Karpas-422 (cell line): ENCODE results near the gene FRZB. TPM values are rescaled to one million over a fixed set of nuclear protein-coding genes. Genes with fewer than 3 reads are reported as not detected.

Experiments
- DNase-seq: peaks from one replicate; pipeline ENCODE4 v3.0.0-alpha.2; 2015
- H2AFZ ChIP-seq: fragments of 200-600 bp; sonication (generic); 2 replicates; pipeline ENCODE4 v1.6.1; 2014; ENCODE audit warnings: antibody characterized with exemption, low read length, mixed read lengths
- H3K27ac ChIP-seq: fragments of 200-600 bp; sonication (generic); 2 replicates; pipeline ENCODE4 v1.5.1; 2014; ENCODE audit warnings: mild to moderate bottlenecking, low read length, moderate library complexity
- H3K27me3 ChIP-seq: fragments of 200-600 bp; sonication (generic); 2 replicates; pipeline ENCODE4 v1.6.1; 2014; ENCODE audit warnings: low read length, mixed read lengths
- H3K36me3 ChIP-seq: fragments of 200-600 bp; sonication (generic); 2 replicates; pipeline ENCODE4 v1.6.1; 2014; ENCODE audit warnings: low read length, mixed read lengths; ENCODE audit not compliant: insufficient read depth
- H3K4me1 ChIP-seq: fragments of 200-600 bp; sonication (generic); 2 replicates; pipeline ENCODE4 v1.6.1; 2014; ENCODE audit warnings: mild to moderate bottlenecking, low read length, mixed read lengths
- H3K4me2 ChIP-seq: fragments of 200-600 bp; sonication (generic); 2 replicates; pipeline ENCODE4 v1.6.1; 2014; ENCODE audit warnings: low read length, low read depth, mild to moderate bottlenecking; ENCODE audit not compliant: poor library complexity, severe bottlenecking
- H3K4me3 ChIP-seq: fragments of 200-600 bp; sonication (generic); 2 replicates; pipeline ENCODE4 v1.5.1; 2014; ENCODE audit warnings: mild to moderate bottlenecking, antibody characterized with exemption, low read length, mixed read lengths
- H3K79me2 ChIP-seq: fragments of 200-600 bp; sonication (generic); 2 replicates; pipeline ENCODE4 v1.6.1; 2014; ENCODE audit warnings: mild to moderate bottlenecking, low read length, mixed read lengths
- H3K9ac ChIP-seq: fragments of 200-600 bp; sonication (generic); 2 replicates; pipeline ENCODE4 v1.6.0; 2014; ENCODE audit warnings: low read length
- H3K9me2 ChIP-seq: fragments of 200-600 bp; sonication (generic), shearing (Covaris generic); replicated peaks from 2 replicates; pipeline ENCODE4 v1.6.0; 2014; ENCODE audit warnings: mild to moderate bottlenecking, low read length, moderate library complexity; ENCODE audit not compliant: insufficient read depth
- H3K9me3 ChIP-seq: fragments of 300-700, 200-600 bp; sonication (generic); 2 replicates; pipeline ENCODE4 v1.6.1; 2014; ENCODE audit warnings: low read length, mixed read lengths
- H4K20me1 ChIP-seq: fragments of 200-600 bp; sonication (generic); 2 replicates; pipeline ENCODE4 v1.6.1; 2014; ENCODE audit warnings: mild to moderate bottlenecking, antibody characterized with exemption, low read length, low read depth; ENCODE audit not compliant: insufficient read depth
- total RNA-seq: library from RNA; depleted of rRNA; stranded (reverse); fragments of >200 nt; shearing (Covaris generic); gene quantifications from 2 replicates; pipeline ENCODE4 v1.2.3, GENCODE V29; 2014; ENCODE audit warnings: low replicate concordance

FRZB gene
- total RNA-seq, 1 experiment from 2014 or later, result not detected

- Histone ChIP-seq H3K9me2 (no peaks in the 10 kb centered on the region), H3K9ac (no peak overlapping the region), H3K36me3 (no peaks in the 10 kb centered on the region), H3K4me3 (no peak overlapping the region), H3K27ac (no peak overlapping the region), H3K4me1 (no peaks in the 10 kb centered on the region), H2AFZ (no peak overlapping the region), H3K4me2 (no peak overlapping the region), H3K27me3 (no peaks in the 10 kb centered on the region), H3K9me3 (no peaks in the 10 kb centered on the region), H3K79me2 (no peaks in the 10 kb centered on the region), H4K20me1 (no peaks in the 10 kb centered on the region)
- no peak for DNase-seq
These were observed 359 bp downstream of the FRZB start for GRCh38 chr2:182866095-182866460.

DNA sequence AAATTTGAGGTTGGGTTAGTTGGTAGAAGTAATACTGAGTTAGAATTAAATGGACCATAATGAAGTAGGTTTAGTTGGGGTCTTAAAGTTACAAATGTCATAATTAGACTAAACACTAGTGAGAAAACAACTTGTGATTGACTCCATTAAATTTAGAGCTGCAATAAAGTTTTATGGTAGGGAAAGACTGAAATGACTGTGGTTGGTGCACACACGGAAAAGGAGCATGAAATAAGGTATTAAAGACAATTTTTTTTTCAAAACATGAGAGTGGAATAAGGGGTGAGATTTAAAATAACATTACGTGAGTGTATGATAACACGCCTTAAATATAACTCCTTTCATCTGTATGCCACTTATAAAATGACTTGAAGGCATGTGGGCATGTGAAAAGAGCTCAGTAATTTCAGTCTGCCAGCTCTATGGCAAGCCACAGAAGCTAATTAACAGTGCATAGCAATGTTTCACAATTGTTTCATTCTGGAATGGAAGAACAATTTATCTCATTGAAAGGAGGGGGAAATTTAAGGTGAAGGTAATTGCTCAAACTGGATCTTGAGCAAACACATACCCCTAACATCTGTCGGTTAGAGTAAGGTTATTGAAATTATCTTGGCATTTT lies 1.4 kb downstream of the FRZB start:
- Histone ChIP-seq H3K9me3 (no peaks in the 10 kb centered on the region), H2AFZ (no peak overlapping the region), H3K79me2 (no peaks in the 10 kb centered on the region), H3K9ac (no peak overlapping the region), H3K4me1 (no peaks in the 10 kb centered on the region), H3K36me3 (no peaks in the 10 kb centered on the region), H3K4me3 (no peak overlapping the region), H3K9me2 (no peaks in the 10 kb centered on the region), H3K4me2 (no peak overlapping the region), H3K27ac (no peak overlapping the region), H3K27me3 (no peaks in the 10 kb centered on the region), H4K20me1 (no peaks in the 10 kb centered on the region)
- DNase-seq, result no peak

- H3K36me3 ChIP-seq, result no peaks in the 10 kb centered on the region
- no peak overlapping the region for H3K9ac ChIP-seq
- H3K27me3 ChIP-seq, result no peaks in the 10 kb centered on the region
These were observed 2.8 kb downstream of the FRZB start for GRCh38 chr2:182863642-182864041.

DNA sequence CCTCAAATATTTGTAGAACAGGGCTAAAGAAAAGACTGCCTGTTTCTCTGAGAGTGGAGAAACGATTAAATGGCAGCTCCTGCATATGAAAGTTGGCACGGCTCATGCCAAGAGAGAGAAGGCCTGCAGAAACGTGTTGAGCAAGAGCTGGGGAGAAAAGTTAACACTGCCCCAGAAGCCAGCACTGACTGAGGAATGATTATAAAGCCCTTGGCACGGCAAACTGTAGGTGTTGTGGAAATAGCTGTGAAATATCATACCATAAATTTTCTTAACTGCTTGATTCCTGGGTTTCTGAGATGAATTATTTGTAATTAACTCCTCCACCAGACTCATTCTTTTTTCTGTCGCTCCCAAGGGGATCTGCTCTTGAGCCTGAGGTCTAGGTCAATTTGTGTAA lies 4.3 kb downstream of the FRZB start:
- Histone ChIP-seq H3K27me3 (no peaks in the 10 kb centered on the region), H2AFZ (no peak overlapping the region), H3K27ac (no peak overlapping the region), H3K9me2 (no peaks in the 10 kb centered on the region), H3K4me2 (no peak overlapping the region), H3K79me2 (no peaks in the 10 kb centered on the region), H3K36me3 (no peaks in the 10 kb centered on the region), H3K4me1 (no peaks in the 10 kb centered on the region), H3K9me3 (no peaks in the 10 kb centered on the region), H3K9ac (no peak overlapping the region), H4K20me1 (no peaks in the 10 kb centered on the region), H3K4me3 (no peak overlapping the region)
- DNase-seq, result no peak

More at GRCh38 chr2:182863642-182864041, 2.8 kb downstream of the FRZB start:
- Histone ChIP-seq H3K4me3 (no peak overlapping the region), H3K9me3 (no peaks in the 10 kb centered on the region), H3K27ac (no peak overlapping the region), H3K4me1 (no peaks in the 10 kb centered on the region), H2AFZ (no peak overlapping the region), H3K79me2 (no peaks in the 10 kb centered on the region), H3K9me2 (no peaks in the 10 kb centered on the region), H4K20me1 (no peaks in the 10 kb centered on the region), H3K4me2 (no peak overlapping the region)
- DNase-seq, result no peak

- H3K4me1 ChIP-seq, result no peaks in the 10 kb centered on the region
- no peak overlapping the region for H3K27ac ChIP-seq
- no peak for DNase-seq
- no peaks in the 10 kb centered on the region for H3K79me2 ChIP-seq
- H3K9ac ChIP-seq, result no peak overlapping the region
- H3K9me3 ChIP-seq, result no peaks in the 10 kb centered on the region
- no peak overlapping the region for H2AFZ ChIP-seq
- H3K9me2 ChIP-seq, result no peaks in the 10 kb centered on the region
- no peak overlapping the region for H3K4me3 ChIP-seq
- no peaks in the 10 kb centered on the region for H4K20me1 ChIP-seq
- H3K4me2 ChIP-seq, result no peak overlapping the region
- H3K27me3 ChIP-seq, result no peaks in the 10 kb centered on the region
- H3K36me3 ChIP-seq, result no peaks in the 10 kb centered on the region
These were observed 5.6 kb downstream of the FRZB start for GRCh38 chr2:182860858-182861257.

DNA sequence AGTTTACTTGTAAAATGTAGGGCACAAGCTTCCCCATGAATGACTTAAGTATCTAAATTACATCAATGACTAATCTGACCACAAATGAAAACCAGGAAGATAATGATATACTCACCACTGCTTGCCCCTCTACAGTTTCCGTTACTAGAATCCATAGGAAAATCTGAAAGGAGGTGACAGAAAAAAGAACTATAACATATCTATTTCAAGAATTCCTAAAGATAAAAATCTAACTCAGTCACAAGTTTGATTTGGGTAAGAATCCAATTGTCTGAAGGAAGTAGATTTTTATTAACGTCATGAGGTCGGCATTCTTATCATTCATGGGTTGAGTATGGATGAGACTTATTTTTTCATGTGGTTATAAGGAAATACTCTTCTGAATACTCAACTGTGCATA lies 7.8 kb downstream of the FRZB start:
- H4K20me1 ChIP-seq, result no peaks in the 10 kb centered on the region
- no peak overlapping the region for H3K4me2 ChIP-seq
- no peak overlapping the region for H3K4me3 ChIP-seq
- no peaks in the 10 kb centered on the region for H3K79me2 ChIP-seq
- no peak for DNase-seq
- H3K4me1 ChIP-seq, result no peaks in the 10 kb centered on the region
- H3K36me3 ChIP-seq, result no peaks in the 10 kb centered on the region
- H3K27me3 ChIP-seq, result no peaks in the 10 kb centered on the region
- H3K27ac ChIP-seq, result no peak overlapping the region
- no peaks in the 10 kb centered on the region for H3K9me2 ChIP-seq
- H3K9ac ChIP-seq, result no peak overlapping the region
- H2AFZ ChIP-seq, result no peak overlapping the region
- H3K9me3 ChIP-seq, result no peaks in the 10 kb centered on the region

DNA sequence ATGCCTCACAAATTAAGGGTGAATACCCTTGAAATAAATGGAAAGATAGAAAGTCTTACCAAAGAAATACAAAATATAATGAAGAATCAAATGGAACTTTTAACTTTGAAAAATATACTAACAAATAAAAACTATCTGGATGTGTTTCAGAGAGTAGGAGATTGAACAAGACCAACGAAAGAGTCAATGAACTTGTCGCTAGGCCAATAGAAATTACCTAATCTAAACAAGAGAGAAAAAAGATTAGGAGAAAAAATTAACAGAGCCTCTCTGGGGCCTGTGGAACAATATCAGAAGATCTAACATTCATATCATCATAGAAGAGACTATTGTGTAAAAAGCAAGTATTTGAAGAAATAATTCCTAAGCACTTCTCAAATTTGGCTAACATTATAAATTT lies 11.1 kb downstream of the FRZB start:
- Histone ChIP-seq H3K4me3 (no peak overlapping the region), H2AFZ (no peak overlapping the region), H3K9me2 (no peaks in the 10 kb centered on the region), H3K79me2 (no peaks in the 10 kb centered on the region), H3K27me3 (no peaks in the 10 kb centered on the region), H3K27ac (no peak overlapping the region), H3K9ac (no peak overlapping the region), H3K36me3 (no peaks in the 10 kb centered on the region), H3K4me1 (no peaks in the 10 kb centered on the region), H4K20me1 (no peaks in the 10 kb centered on the region), H3K9me3 (no peaks in the 10 kb centered on the region), H3K4me2 (no peak overlapping the region)
- no peak for DNase-seq

GRCh38 chr2:182854375-182855105 lies 11.9 kb downstream of the FRZB start:
- no peak overlapping the region for H3K27ac ChIP-seq
- no peak for DNase-seq
- no peak overlapping the region for H3K9ac ChIP-seq
- no peak overlapping the region for H2AFZ ChIP-seq
- H3K4me3 ChIP-seq, result no peak overlapping the region
- no peaks in the 10 kb centered on the region for H4K20me1 ChIP-seq
- H3K9me2 ChIP-seq, result no peaks in the 10 kb centered on the region
- no peak overlapping the region for H3K4me2 ChIP-seq
- H3K36me3 ChIP-seq, result no peaks in the 10 kb centered on the region
- no peaks in the 10 kb centered on the region for H3K9me3 ChIP-seq
- H3K27me3 ChIP-seq, result no peaks in the 10 kb centered on the region
- H3K79me2 ChIP-seq, result no peaks in the 10 kb centered on the region
- H3K4me1 ChIP-seq, result no peaks in the 10 kb centered on the region
